GM23338 (cell line): ENCODE results near the gene CACNA1C. TPM values are rescaled to one million over a fixed set of nuclear protein-coding genes. Genes with fewer than 3 reads are reported as not detected.

Experiments
- CREB1 ChIP-seq: fragments of 250-450 bp; sonication (Bioruptor Pico); IDR thresholded peaks from 2 replicates; pipeline ENCODE4 v1.5.0; 2020; ENCODE audit warnings: low read depth, mild to moderate bottlenecking, moderate library complexity
- EZH2 ChIP-seq: fragments of 200-600 bp; sonication (generic); IDR thresholded peaks from one replicate; pipeline ENCODE4 v1.8.0; 2017; ENCODE audit warnings: antibody characterized with exemption, mild to moderate bottlenecking, low read depth; ENCODE audit not compliant: unreplicated experiment
- POLR2AphosphoS5 ChIP-seq: IDR thresholded peaks from 2 replicates; pipeline ENCODE4 v1.6.1; 2016; ENCODE audit warnings: antibody characterized with exemption, low read depth
- REST ChIP-seq: IDR thresholded peaks from one replicate; pipeline ENCODE4 v1.6.1; 2018; ENCODE audit warnings: antibody characterized with exemption; ENCODE audit not compliant: unreplicated experiment
- STAT1 ChIP-seq: IDR thresholded peaks from one replicate; pipeline ENCODE4 v1.6.1; 2016; ENCODE audit warnings: antibody characterized with exemption; ENCODE audit not compliant: unreplicated experiment
- ZNF331 ChIP-seq: fragments of 250-450 bp; sonication (Bioruptor Pico); IDR thresholded peaks from 2 replicates; pipeline ENCODE4 v1.5.0; 2020; ENCODE audit warnings: low read depth, mild to moderate bottlenecking, moderate library complexity
- polyA plus RNA-seq: library from polyadenylated mRNA; unstranded; fragments of >200 nt; fragmentation: Nextera tagmentation; extraction: Ambion mirVana; gene quantifications from 2 replicates; pipeline ENCODE4 v1.2.1, GENCODE V29; 2016
- total RNA-seq: library from RNA; depleted of rRNA; stranded (reverse); fragments of >200 nt; shearing (Covaris generic); gene quantifications from 2 replicates; pipeline ENCODE4 v1.2.3, GENCODE V29; 2014
- TF ChIP-seq, protein P1 (sequence below): fragments of 250-450 bp; sonication (Bioruptor Pico); IDR thresholded peaks from 2 replicates; pipeline ENCODE4 v1.5.0; 2020; ENCODE audit warnings: mild to moderate bottlenecking, moderate library complexity

CACNA1C gene
- total and polyA plus RNA-seq, 2 experiments from 2014 or later: 0.78 to 2.1 TPM

GRCh38 chr12:2456122-2456812, 403.5 kb downstream of the CACNA1C start (continued):
- no peak for TF ChIP-seq REST
- no peak for TF ChIP-seq CREB1 (CRISPR knock-in tag)
- no peak for TF ChIP-seq ZNF331 (CRISPR knock-in tag)
- TF ChIP-seq STAT1: no peak
- TF ChIP-seq POLR2AphosphoS5: no peak
- TF ChIP-seq EZH2: no peak
- TF ChIP-seq, protein P1, sequence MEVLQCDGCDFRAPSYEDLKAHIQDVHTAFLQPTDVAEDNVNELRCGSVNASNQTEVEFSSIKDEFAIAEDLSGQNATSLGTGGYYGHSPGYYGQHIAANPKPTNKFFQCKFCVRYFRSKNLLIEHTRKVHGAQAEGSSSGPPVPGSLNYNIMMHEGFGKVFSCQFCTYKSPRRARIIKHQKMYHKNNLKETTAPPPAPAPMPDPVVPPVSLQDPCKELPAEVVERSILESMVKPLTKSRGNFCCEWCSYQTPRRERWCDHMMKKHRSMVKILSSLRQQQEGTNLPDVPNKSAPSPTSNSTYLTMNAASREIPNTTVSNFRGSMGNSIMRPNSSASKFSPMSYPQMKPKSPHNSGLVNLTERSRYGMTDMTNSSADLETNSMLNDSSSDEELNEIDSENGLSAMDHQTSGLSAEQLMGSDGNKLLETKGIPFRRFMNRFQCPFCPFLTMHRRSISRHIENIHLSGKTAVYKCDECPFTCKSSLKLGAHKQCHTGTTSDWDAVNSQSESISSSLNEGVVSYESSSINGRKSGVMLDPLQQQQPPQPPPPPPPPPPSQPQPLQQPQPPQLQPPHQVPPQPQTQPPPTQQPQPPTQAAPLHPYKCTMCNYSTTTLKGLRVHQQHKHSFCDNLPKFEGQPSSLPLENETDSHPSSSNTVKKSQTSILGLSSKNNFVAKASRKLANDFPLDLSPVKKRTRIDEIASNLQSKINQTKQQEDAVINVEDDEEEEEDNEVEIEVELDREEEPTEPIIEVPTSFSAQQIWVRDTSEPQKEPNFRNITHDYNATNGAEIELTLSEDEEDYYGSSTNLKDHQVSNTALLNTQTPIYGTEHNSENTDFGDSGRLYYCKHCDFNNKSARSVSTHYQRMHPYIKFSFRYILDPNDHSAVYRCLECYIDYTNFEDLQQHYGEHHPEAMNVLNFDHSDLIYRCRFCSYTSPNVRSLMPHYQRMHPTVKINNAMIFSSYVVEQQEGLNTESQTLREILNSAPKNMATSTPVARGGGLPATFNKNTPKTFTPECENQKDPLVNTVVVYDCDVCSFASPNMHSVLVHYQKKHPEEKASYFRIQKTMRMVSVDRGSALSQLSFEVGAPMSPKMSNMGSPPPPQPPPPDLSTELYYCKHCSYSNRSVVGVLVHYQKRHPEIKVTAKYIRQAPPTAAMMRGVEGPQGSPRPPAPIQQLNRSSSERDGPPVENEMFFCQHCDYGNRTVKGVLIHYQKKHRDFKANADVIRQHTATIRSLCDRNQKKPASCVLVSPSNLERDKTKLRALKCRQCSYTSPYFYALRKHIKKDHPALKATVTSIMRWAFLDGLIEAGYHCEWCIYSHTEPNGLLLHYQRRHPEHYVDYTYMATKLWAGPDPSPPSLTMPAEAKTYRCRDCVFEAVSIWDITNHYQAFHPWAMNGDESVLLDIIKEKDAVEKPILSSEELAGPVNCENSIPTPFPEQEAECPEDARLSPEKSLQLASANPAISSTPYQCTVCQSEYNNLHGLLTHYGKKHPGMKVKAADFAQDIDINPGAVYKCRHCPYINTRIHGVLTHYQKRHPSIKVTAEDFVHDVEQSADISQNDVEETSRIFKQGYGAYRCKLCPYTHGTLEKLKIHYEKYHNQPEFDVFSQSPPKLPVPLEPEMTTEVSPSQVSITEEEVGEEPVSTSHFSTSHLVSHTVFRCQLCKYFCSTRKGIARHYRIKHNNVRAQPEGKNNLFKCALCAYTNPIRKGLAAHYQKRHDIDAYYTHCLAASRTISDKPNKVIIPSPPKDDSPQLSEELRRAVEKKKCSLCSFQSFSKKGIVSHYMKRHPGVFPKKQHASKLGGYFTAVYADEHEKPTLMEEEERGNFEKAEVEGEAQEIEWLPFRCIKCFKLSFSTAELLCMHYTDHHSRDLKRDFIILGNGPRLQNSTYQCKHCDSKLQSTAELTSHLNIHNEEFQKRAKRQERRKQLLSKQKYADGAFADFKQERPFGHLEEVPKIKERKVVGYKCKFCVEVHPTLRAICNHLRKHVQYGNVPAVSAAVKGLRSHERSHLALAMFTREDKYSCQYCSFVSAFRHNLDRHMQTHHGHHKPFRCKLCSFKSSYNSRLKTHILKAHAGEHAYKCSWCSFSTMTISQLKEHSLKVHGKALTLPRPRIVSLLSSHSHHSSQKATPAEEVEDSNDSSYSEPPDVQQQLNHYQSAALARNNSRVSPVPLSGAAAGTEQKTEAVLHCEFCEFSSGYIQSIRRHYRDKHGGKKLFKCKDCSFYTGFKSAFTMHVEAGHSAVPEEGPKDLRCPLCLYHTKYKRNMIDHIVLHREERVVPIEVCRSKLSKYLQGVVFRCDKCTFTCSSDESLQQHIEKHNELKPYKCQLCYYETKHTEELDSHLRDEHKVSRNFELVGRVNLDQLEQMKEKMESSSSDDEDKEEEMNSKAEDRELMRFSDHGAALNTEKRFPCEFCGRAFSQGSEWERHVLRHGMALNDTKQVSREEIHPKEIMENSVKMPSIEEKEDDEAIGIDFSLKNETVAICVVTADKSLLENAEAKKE (CRISPR knock-in tag): no peak
